Right lobe of liver (tissue), 4 donors: ENCODE measurements around the gene DNAH14.

ENCODE experiments used
- CTCF ChIP-seq, 4 donors: fragments of 200-600 bp in 3 of 4; fragments of 450-650 bp in 1 of 4; IDR thresholded peaks; one replicate each; pipeline versions ENCODE4 v1.5.1 to v1.8.0; 2016 to 2022; ENCODE audit warnings: antibody characterized with exemption in 4 of 4, mild to moderate bottlenecking in 2 of 4
- POLR2A ChIP-seq: fragments of 450-650 bp; IDR thresholded peaks from one replicate; pipeline ENCODE4 v1.6.1; 2017; ENCODE audit warnings: antibody characterized with exemption, mild to moderate bottlenecking
- donor health status: DM: no; HTN: no; CAD: no.
- donor health status: DM: no; HTN: no; CAD: no.
- donor health status: DM: no; HTN: yes; CAD: no.

GRCh38 chr1:224919508-224919907 is 10.0 kb upstream of the DNAH14 start:
- TF ChIP-seq CTCF (IDR thresholded peaks at IDR 0.05) (no peak), POLR2A (no peak)
